PC-3 (cell line): ENCODE measurements around the gene STPG3.

ENCODE experiments used
- EZH2 ChIP-seq: fragments of 300-600 bp; sonication (generic); IDR thresholded peaks from one replicate; pipeline ENCODE4 v1.6.1; 2017; ENCODE audit warnings: antibody characterized with exemption, mild to moderate bottlenecking, low read length; ENCODE audit not compliant: unreplicated experiment
- TF ChIP-seq, protein P1 (sequence below): fragments of 300-600 bp; sonication (generic); conservative IDR thresholded peaks from 2 replicates; pipeline ENCODE4 v1.5.1; 2017; ENCODE audit warnings: antibody characterized with exemption, low read depth, mild to moderate bottlenecking, low read length

DNA sequence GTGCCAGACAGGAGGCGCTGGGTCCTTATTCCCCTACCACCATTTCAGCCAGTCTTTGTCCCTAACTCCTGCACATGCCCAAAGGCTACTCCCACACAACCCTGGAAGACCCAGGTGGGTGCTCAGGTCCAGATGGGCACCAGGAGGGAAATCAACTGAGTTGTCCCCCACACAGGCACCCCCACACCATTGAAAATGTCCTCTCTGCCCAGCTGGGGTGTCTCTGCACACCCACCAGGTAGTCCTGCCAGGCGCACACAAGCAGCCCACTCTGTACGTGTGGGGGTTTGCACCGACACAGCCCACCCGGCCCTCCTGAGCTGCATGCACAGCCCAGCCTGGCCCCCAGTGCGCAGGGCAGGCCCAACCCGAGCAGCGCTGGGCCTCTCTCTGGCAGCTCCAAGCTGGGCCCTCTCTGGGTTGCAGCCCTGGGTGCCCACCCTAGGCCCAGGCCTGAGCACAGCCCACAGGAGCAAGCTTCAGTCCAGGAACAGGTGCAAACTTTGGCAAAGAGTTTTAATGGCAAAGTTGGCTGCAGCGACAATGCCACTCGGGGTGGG lies 31.2 kb upstream of the STPG3 start:
- TF ChIP-seq, protein P1, sequence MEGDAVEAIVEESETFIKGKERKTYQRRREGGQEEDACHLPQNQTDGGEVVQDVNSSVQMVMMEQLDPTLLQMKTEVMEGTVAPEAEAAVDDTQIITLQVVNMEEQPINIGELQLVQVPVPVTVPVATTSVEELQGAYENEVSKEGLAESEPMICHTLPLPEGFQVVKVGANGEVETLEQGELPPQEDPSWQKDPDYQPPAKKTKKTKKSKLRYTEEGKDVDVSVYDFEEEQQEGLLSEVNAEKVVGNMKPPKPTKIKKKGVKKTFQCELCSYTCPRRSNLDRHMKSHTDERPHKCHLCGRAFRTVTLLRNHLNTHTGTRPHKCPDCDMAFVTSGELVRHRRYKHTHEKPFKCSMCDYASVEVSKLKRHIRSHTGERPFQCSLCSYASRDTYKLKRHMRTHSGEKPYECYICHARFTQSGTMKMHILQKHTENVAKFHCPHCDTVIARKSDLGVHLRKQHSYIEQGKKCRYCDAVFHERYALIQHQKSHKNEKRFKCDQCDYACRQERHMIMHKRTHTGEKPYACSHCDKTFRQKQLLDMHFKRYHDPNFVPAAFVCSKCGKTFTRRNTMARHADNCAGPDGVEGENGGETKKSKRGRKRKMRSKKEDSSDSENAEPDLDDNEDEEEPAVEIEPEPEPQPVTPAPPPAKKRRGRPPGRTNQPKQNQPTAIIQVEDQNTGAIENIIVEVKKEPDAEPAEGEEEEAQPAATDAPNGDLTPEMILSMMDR = no peak
- TF ChIP-seq EZH2 = no peak
